Measurements from ENCODE around the gene SLC7A8.
"Not testable (repeated sequence)": the region's sequence is repeated elsewhere in the genome, so short reads cannot be mapped to it uniquely, and the experiment has no call there.

DNA sequence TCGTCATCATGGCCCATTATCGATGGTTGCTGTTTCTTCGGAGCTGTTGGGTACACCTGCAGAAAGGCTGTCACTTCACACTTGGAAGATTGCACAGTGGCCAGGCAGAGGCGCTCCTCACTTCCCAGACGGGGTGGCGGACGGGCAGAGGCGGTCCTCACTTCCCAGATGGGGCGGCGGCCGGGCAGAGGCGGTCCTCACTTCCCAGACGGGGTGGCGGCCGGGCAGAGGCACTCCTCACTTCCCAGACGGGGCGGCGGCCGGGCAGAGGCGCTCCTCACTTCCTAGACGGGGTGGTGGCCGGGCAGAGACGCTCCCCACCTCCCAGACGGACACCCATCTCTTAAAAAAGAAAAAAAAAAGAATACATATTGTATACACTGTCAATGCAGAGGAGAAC lies 75.3 kb downstream of the SLC7A8 start:
- TF ChIP-seq, protein P1, sequence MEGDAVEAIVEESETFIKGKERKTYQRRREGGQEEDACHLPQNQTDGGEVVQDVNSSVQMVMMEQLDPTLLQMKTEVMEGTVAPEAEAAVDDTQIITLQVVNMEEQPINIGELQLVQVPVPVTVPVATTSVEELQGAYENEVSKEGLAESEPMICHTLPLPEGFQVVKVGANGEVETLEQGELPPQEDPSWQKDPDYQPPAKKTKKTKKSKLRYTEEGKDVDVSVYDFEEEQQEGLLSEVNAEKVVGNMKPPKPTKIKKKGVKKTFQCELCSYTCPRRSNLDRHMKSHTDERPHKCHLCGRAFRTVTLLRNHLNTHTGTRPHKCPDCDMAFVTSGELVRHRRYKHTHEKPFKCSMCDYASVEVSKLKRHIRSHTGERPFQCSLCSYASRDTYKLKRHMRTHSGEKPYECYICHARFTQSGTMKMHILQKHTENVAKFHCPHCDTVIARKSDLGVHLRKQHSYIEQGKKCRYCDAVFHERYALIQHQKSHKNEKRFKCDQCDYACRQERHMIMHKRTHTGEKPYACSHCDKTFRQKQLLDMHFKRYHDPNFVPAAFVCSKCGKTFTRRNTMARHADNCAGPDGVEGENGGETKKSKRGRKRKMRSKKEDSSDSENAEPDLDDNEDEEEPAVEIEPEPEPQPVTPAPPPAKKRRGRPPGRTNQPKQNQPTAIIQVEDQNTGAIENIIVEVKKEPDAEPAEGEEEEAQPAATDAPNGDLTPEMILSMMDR (IDR thresholded peaks at IDR 0.05) = not testable (repeated sequence)
- TF ChIP-seq POLR2A (IDR thresholded peaks at IDR 0.05) = not testable (repeated sequence)

Data from testis (tissue), 2 donors.